IMR-90 (cell line): ENCODE results near the gene EHD4. TPM values are rescaled to one million over a fixed set of nuclear protein-coding genes. Genes with fewer than 3 reads are reported as not detected.

Experiments used
- ATAC-seq: fragments of 200-7000 bp; cut with Tn5 transposase; 2 replicates; pipeline ENCODE4 v1.9.1; 2020; ENCODE audit warnings: low read depth, mild to moderate bottlenecking, moderate library complexity
- BruUV-seq: library from RNA; stranded (reverse); fragments of 400-500 nt; replicated peaks from 2 replicates; lab custom pipeline; 2021; lab: Mats Ljungman, UMichigan
- CTCF ChIA-PET: fragments of 300-600 bp; formaldehyde crosslinking; extraction: SDS; loops from one replicate; lab custom pipeline; 2021; ENCODE audit warnings: antibody characterized with exemption; lab: Yijun Ruan, JAX
- POLR2A ChIA-PET: fragments of 300-600 bp; sonication (Branson Sonifier 250); formaldehyde crosslinking; loops from one replicate; lab custom pipeline; 2022; ENCODE audit warnings: antibody characterized with exemption; ENCODE audit not compliant: unreplicated experiment; lab: Charles Lee
- DNase-seq: peaks from one replicate; pipeline ENCODE4 v3.0.0; 2013
- H2AFZ ChIP-seq: replicated peaks from 2 replicates; pipeline ENCODE3; 2013; ENCODE audit warnings: low read length, mild to moderate bottlenecking; ENCODE audit not compliant: poor library complexity
- H2AK5ac ChIP-seq: 2 replicates; pipeline ENCODE4 v1.6.1; 2013; ENCODE audit warnings: low read depth, low read length, inconsistent platforms
- H2AK9ac ChIP-seq: replicated peaks from 2 replicates; pipeline ENCODE3; 2013; ENCODE audit warnings: mild to moderate bottlenecking, low read depth, low read length, moderate library complexity; ENCODE audit not compliant: poor library complexity
- H2BK120ac ChIP-seq: 2 replicates; pipeline ENCODE4 v1.6.1; 2013; ENCODE audit warnings: low read depth, low read length, inconsistent platforms
- H2BK15ac ChIP-seq: 3 replicates; pipeline ENCODE4 v1.6.1; 2013; ENCODE audit warnings: low read depth, low read length, inconsistent platforms
- H2BK20ac ChIP-seq: 2 replicates; pipeline ENCODE4 v1.6.1; 2013; ENCODE audit warnings: low read depth, mild to moderate bottlenecking, inconsistent platforms, low read length, moderate library complexity
- H2BK5ac ChIP-seq: 2 replicates; pipeline ENCODE4 v1.6.1; 2013; ENCODE audit warnings: mild to moderate bottlenecking, low read depth, low read length, inconsistent platforms; ENCODE audit not compliant: poor library complexity, severe bottlenecking
- H3K14ac ChIP-seq: replicated peaks from 2 replicates; pipeline ENCODE4 v1.6.1; 2013; ENCODE audit warnings: low read depth, low read length, inconsistent platforms
- H3K18ac ChIP-seq: 2 replicates; pipeline ENCODE4 v1.6.1; 2013; ENCODE audit warnings: low read depth, low read length, control low read depth
- H3K23ac ChIP-seq: 2 replicates; pipeline ENCODE4 v1.6.1; 2013; ENCODE audit warnings: low read depth, low read length, inconsistent platforms
- H3K27ac ChIP-seq: 2 replicates; pipeline ENCODE4 v1.5.1; 2013; ENCODE audit warnings: mild to moderate bottlenecking, control low read depth, low read length; ENCODE audit not compliant: insufficient read depth
- H3K27me3 ChIP-seq: 2 replicates; pipeline ENCODE4 v1.6.1; 2013; ENCODE audit warnings: low read length; ENCODE audit not compliant: control insufficient read depth, insufficient read depth
- H3K36me3 ChIP-seq: 2 replicates; pipeline ENCODE4 v1.6.1; 2013; ENCODE audit warnings: low read length, mixed read lengths; ENCODE audit not compliant: control insufficient read depth, insufficient read depth
- H3K4ac ChIP-seq: 2 replicates; pipeline ENCODE4 v1.6.1; 2013; ENCODE audit warnings: low read depth, low read length, inconsistent platforms
- H3K4me1 ChIP-seq: 2 replicates; pipeline ENCODE4 v1.6.1; 2013; ENCODE audit warnings: low read length, mixed read lengths; ENCODE audit not compliant: control insufficient read depth, insufficient read depth
- H3K4me2 ChIP-seq: 2 replicates; pipeline ENCODE4 v1.6.1; 2013; ENCODE audit warnings: low read depth, mild to moderate bottlenecking, control low read depth, low read length, moderate library complexity
- H3K4me3 ChIP-seq: 2 replicates; pipeline ENCODE4 v1.5.1; 2013; ENCODE audit warnings: low read depth, mild to moderate bottlenecking, control low read depth, low read length, moderate library complexity; ENCODE audit not compliant: insufficient read depth
- H3K56ac ChIP-seq: 2 replicates; pipeline ENCODE4 v1.6.1; 2013; ENCODE audit warnings: low read length, inconsistent platforms; ENCODE audit not compliant: insufficient read depth; ENCODE audit errors: extremely low read depth
- H3K79me1 ChIP-seq, 2 experiments: 2 replicates each; pipeline ENCODE4 v1.6.1; 2013; ENCODE audit warnings: low read length in 2 of 2, inconsistent platforms in 1 of 2, low read depth in 1 of 2
- H3K9ac ChIP-seq: 2 replicates; pipeline ENCODE4 v1.6.1; 2013; ENCODE audit warnings: low read depth, low read length, control low read depth
- H3K9me1 ChIP-seq: 2 replicates; pipeline ENCODE4 v1.6.1; 2013; ENCODE audit warnings: low read length, inconsistent platforms; ENCODE audit not compliant: insufficient read depth
- H3K9me3 ChIP-seq: 2 replicates; pipeline ENCODE4 v1.6.1; 2013; ENCODE audit warnings: low read length; ENCODE audit not compliant: control insufficient read depth, insufficient read depth
- H4K20me1 ChIP-seq: 2 replicates; pipeline ENCODE4 v1.6.1; 2013; ENCODE audit warnings: low read length, inconsistent platforms; ENCODE audit not compliant: insufficient read depth
- H4K5ac ChIP-seq: 2 replicates; pipeline ENCODE4 v1.6.1; 2013; ENCODE audit warnings: mild to moderate bottlenecking, low read depth, low read length, control low read depth
- H4K8ac ChIP-seq, 2 experiments: 2 replicates each; pipeline ENCODE4 v1.6.1; 2013; ENCODE audit warnings: low read depth in 2 of 2, low read length in 2 of 2, control low read depth in 1 of 2, inconsistent platforms in 1 of 2
- H4K91ac ChIP-seq: 2 replicates; pipeline ENCODE4 v1.6.1; 2013; ENCODE audit warnings: low read depth, low read length, inconsistent platforms; ENCODE audit not compliant: insufficient read depth
- BHLHE40 ChIP-seq: fragments of 150-350 bp; IDR thresholded peaks from 2 replicates; pipeline ENCODE4 v1.6.1; 2016; ENCODE audit warnings: mild to moderate bottlenecking, low read depth, low read length
- CEBPB ChIP-seq: IDR thresholded peaks from 2 replicates; pipeline ENCODE4 v1.6.1; 2012; ENCODE audit warnings: low read depth, low read length, improper control_type of control experiment
- CHD1 ChIP-seq: IDR thresholded peaks from 2 replicates; pipeline ENCODE4 v1.6.1; 2012; ENCODE audit warnings: low read depth, low read length, improper control_type of control experiment
- FOS ChIP-seq: fragments of 150-350 bp; IDR thresholded peaks from 2 replicates; pipeline ENCODE4 v1.6.1; 2016; ENCODE audit warnings: low read depth, low read length
- MAZ ChIP-seq: IDR thresholded peaks from 2 replicates; pipeline ENCODE4 v1.6.1; 2012; ENCODE audit warnings: low read depth, mild to moderate bottlenecking, low read length, improper control_type of control experiment, moderate library complexity, borderline replicate concordance
- MXI1 ChIP-seq: IDR thresholded peaks from 2 replicates; pipeline ENCODE4 v1.6.1; 2012; ENCODE audit warnings: low read depth, mild to moderate bottlenecking, low read length, moderate library complexity, borderline replicate concordance
- NFE2L2 ChIP-seq: fragments of 150-350 bp; IDR thresholded peaks from 2 replicates; pipeline ENCODE4 v1.6.1; 2016; ENCODE audit warnings: low read depth, mild to moderate bottlenecking, low read length
- RAD21 ChIP-seq: IDR thresholded peaks from 2 replicates; pipeline ENCODE4 v1.6.1; 2012; ENCODE audit warnings: low read length, improper control_type of control experiment
- RCOR1 ChIP-seq: IDR thresholded peaks from 2 replicates; pipeline ENCODE4 v1.6.1; 2012; ENCODE audit warnings: mild to moderate bottlenecking, low read length, improper control_type of control experiment; ENCODE audit not compliant: insufficient replicate concordance
- RFX5 ChIP-seq: IDR thresholded peaks from 2 replicates; pipeline ENCODE4 v1.8.0; 2012; ENCODE audit warnings: low read depth, mild to moderate bottlenecking, low read length, moderate library complexity
- SMC3 ChIP-seq: fragments of 150-350 bp; IDR thresholded peaks from 2 replicates; pipeline ENCODE4 v1.6.1; 2016; ENCODE audit warnings: low read depth, mild to moderate bottlenecking, antibody characterized with exemption, low read length, moderate library complexity
- WGBS, 2 experiments: methylation state at CpG; one replicate each; pipeline versions ENCODE4 v1.1.5 to v1.1.7; 2013; ENCODE audit warnings: missing lambda C conversion rate in 2 of 2; ENCODE audit not compliant: insufficient read length in 1 of 2; ENCODE audit errors: extremely low coverage in 2 of 2; 5-methylcytosine and 5-hydroxymethylcytosine counted together
- dilution Hi-C: fragments of 300-500 bp; cut with HindIII; formaldehyde crosslinking; loops from one replicate; pipeline ENCODE4 v1.14.3; 2018; ENCODE audit warnings: low sequenced_read_pairs; ENCODE audit not compliant: unreplicated experiment
- in situ Hi-C: fragments of 300-500 bp; cut with MboI; formaldehyde crosslinking; loops from 3 replicates; pipeline ENCODE4 v1.14.3; 2019; ENCODE audit warnings: low sequenced_read_pairs, inconsistent platforms, mixed read lengths
- intact Hi-C: fragments of 100-400 bp; cut with micrococcal nuclease; formaldehyde crosslinking; loops from 2 replicates; pipeline ENCODE4 v1.10.0; 2022
- polyA plus RNA-seq, 3 experiments: library from polyadenylated mRNA; depleted of rRNA; stranded (reverse); fragments of >200 nt; gene quantifications; 2 replicates each; pipeline ENCODE4 v1.2.3, GENCODE V29; 2012; ENCODE audit warnings: low replicate concordance in 1 of 3
- total RNA-seq: library from RNA; depleted of rRNA; stranded (reverse); fragments of >200 nt; gene quantifications from 2 replicates; pipeline ENCODE4 v1.2.3, GENCODE V29; 2012
- TF ChIP-seq, protein P1 (sequence below): fragments of 150-350 bp; IDR thresholded peaks from 2 replicates; pipeline ENCODE4 v1.6.1; 2016; ENCODE audit warnings: low read depth, mild to moderate bottlenecking, low read length, moderate library complexity, borderline replicate concordance
- TF ChIP-seq, protein P2 (sequence below): fragments of 150-350 bp; IDR thresholded peaks from 2 replicates; pipeline ENCODE4 v1.6.1; 2017; ENCODE audit warnings: mild to moderate bottlenecking, antibody characterized with exemption, low read length, low read depth
- TF ChIP-seq, protein P3 (sequence below): conservative IDR thresholded peaks from 2 replicates; pipeline ENCODE4 v1.5.1; 2012; ENCODE audit warnings: mild to moderate bottlenecking, low read depth, low read length, improper control_type of control experiment

The EHD4 gene
- total and polyA plus RNA-seq, 2 of the 4 experiments (the other 2 are of a cell fraction): 21.0 to 29.0 TPM

DNA sequence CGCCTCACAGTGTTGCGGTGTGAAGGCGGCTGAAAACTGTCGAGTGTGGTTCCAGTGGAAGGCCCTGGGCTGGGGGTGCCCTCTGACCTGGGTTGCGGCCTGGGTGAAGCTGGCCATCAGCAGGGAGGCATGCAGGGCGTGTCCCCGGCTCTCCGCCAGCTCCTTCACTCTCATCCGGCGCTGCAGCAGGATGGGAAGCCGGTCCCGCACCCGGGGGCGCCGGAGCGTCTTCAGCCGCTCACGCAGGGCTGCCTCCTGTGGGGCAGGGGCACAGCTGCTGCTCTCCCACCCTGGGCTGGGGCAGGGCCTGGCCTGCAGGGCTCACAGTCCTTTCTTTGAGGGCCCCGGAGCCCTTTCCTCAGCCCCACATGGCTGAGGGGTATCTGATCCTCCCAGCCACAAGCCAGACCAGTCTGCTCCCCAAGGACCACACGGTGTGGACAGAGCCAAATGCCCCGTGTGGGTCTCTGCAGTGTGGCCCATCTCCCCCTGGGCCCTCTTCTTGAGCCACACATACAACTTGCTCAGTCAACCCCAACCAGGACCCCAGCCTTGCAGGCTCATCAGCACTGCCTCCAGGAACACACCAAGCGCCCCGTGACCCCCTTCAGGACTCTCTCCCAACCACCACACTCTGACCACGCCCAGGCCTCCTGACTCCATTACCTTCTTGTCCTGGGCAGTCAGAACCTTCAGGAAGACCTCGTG, 105.3 kb downstream of the EHD4 start:
- Histone ChIP-seq H3K9ac (no peak overlapping the region), H3K9me3 (no peaks in the 10 kb centered on the region), H3K4me3 (no peak overlapping the region), H2AK9ac (no peak overlapping the region), H2BK120ac (no peak overlapping the region), H3K79me1 (no peaks in the 10 kb centered on the region), H3K4me1 (peaks cover 2% of the 10 kb centered on the region; the same call in 1 of the 2 replicates), H2BK15ac (no peak overlapping the region), H4K91ac (no peak overlapping the region), H2AFZ (no peak overlapping the region), H3K23ac (no peak overlapping the region), H3K56ac (no peak overlapping the region), H4K20me1 (peaks cover 3% of the 10 kb centered on the region; the same call in 1 of the 2 replicates), H3K4me2 (no peak overlapping the region), H2BK5ac (no peak overlapping the region), H3K27ac (no peak overlapping the region), H4K8ac (no peak overlapping the region), H2AK5ac (no peak overlapping the region), H3K4ac (no peak overlapping the region), H3K14ac (no peak overlapping the region), H2BK20ac (no peak overlapping the region), H3K36me3 (no peaks in the 10 kb centered on the region), H3K27me3 (peaks cover 12% of the 10 kb centered on the region), H3K18ac (no peak overlapping the region), H4K5ac (no peak overlapping the region), H3K9me1 (0 out of 2 replicates have a peak, but pooled peaks cover 2% of the 10 kb centered on the region)
- TF ChIP-seq CHD1: no peak
- no peak for TF ChIP-seq RAD21
- TF ChIP-seq, protein P1, sequence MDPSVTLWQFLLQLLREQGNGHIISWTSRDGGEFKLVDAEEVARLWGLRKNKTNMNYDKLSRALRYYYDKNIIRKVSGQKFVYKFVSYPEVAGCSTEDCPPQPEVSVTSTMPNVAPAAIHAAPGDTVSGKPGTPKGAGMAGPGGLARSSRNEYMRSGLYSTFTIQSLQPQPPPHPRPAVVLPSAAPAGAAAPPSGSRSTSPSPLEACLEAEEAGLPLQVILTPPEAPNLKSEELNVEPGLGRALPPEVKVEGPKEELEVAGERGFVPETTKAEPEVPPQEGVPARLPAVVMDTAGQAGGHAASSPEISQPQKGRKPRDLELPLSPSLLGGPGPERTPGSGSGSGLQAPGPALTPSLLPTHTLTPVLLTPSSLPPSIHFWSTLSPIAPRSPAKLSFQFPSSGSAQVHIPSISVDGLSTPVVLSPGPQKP: no peak
- TF ChIP-seq SMC3: no peak
- TF ChIP-seq BHLHE40: no peak
- TF ChIP-seq RFX5: no peak
- TF ChIP-seq, protein P2, sequence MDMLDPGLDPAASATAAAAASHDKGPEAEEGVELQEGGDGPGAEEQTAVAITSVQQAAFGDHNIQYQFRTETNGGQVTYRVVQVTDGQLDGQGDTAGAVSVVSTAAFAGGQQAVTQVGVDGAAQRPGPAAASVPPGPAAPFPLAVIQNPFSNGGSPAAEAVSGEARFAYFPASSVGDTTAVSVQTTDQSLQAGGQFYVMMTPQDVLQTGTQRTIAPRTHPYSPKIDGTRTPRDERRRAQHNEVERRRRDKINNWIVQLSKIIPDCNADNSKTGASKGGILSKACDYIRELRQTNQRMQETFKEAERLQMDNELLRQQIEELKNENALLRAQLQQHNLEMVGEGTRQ: no peak
- no peak for TF ChIP-seq MAZ
- no peak for TF ChIP-seq RCOR1
- no peak for TF ChIP-seq CEBPB
- TF ChIP-seq MXI1: no peak
- no peak for TF ChIP-seq FOS
- TF ChIP-seq, protein P3, sequence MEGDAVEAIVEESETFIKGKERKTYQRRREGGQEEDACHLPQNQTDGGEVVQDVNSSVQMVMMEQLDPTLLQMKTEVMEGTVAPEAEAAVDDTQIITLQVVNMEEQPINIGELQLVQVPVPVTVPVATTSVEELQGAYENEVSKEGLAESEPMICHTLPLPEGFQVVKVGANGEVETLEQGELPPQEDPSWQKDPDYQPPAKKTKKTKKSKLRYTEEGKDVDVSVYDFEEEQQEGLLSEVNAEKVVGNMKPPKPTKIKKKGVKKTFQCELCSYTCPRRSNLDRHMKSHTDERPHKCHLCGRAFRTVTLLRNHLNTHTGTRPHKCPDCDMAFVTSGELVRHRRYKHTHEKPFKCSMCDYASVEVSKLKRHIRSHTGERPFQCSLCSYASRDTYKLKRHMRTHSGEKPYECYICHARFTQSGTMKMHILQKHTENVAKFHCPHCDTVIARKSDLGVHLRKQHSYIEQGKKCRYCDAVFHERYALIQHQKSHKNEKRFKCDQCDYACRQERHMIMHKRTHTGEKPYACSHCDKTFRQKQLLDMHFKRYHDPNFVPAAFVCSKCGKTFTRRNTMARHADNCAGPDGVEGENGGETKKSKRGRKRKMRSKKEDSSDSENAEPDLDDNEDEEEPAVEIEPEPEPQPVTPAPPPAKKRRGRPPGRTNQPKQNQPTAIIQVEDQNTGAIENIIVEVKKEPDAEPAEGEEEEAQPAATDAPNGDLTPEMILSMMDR: no peak
- no peak for TF ChIP-seq NFE2L2
- CTCF ChIA-PET: no interaction called here
- BruUV-seq: no TSS peak
- DNase-seq: no peak
- ATAC-seq: no peak
- POLR2A ChIA-PET: no interaction called here
- in situ Hi-C loops (no loop called here), intact Hi-C loops (no loop called here), dilution Hi-C loops (no loop called here)
- WGBS, 2 experiments: 96% methylated on average over 7 of the region's 25 CpGs; no CpG with 5 or more reads in 1 of the 2 experiments
